IPS-18c (cell line): ENCODE measurements around the gene SLC2A6.

Experiments
- H3K4me3 ChIP-seq: 2 replicates; pipeline ENCODE4 v1.7.0; 2013; ENCODE audit warnings: low read depth, mild to moderate bottlenecking, low read length, moderate library complexity; ENCODE audit not compliant: insufficient read depth
- H3K9me3 ChIP-seq: one replicate; pipeline ENCODE4 v1.6.1; 2013; ENCODE audit warnings: mild to moderate bottlenecking, low read length, moderate library complexity; ENCODE audit not compliant: control insufficient read depth, insufficient read depth

Gene SLC2A6

GRCh38 chr9:133472753-133473378 is 6.0 kb downstream of the SLC2A6 start:
- H3K9me3 ChIP-seq, result no peaks in the 10 kb centered on the region
- H3K4me3 ChIP-seq, result no peak overlapping the region

GRCh38 chr9:133472277-133472645 is 6.6 kb downstream of the SLC2A6 start:
- no peaks in the 10 kb centered on the region for H3K9me3 ChIP-seq

GRCh38 chr9:133471551-133472276 is 7.2 kb downstream of the SLC2A6 start:
- H3K4me3 ChIP-seq, result no peak overlapping the region

More at GRCh38 chr9:133472277-133472645, 6.6 kb downstream of the SLC2A6 start:
- H3K4me3 ChIP-seq, result no peak overlapping the region

GRCh38 chr9:133470988-133471387 is 7.9 kb downstream of the SLC2A6 start:
- no peak overlapping the region for H3K4me3 ChIP-seq
- H3K9me3 ChIP-seq, result no peaks in the 10 kb centered on the region

More at GRCh38 chr9:133471551-133472276, 7.2 kb downstream of the SLC2A6 start:
- H3K9me3 ChIP-seq, result no peaks in the 10 kb centered on the region

GRCh38 chr9:133470427-133470924 is 8.4 kb downstream of the SLC2A6 start:
- Histone ChIP-seq H3K9me3 (no peaks in the 10 kb centered on the region), H3K4me3 (no peak overlapping the region)

GRCh38 chr9:133468777-133469421 is 10.0 kb downstream of the SLC2A6 start:
- H3K4me3 ChIP-seq, result no peak overlapping the region
- H3K9me3 ChIP-seq, result no peaks in the 10 kb centered on the region

GRCh38 chr9:133468374-133468773 is 10.5 kb downstream of the SLC2A6 start:
- no peaks in the 10 kb centered on the region for H3K9me3 ChIP-seq
- H3K4me3 ChIP-seq, result no peak overlapping the region

GRCh38 chr9:133467101-133467500 is 11.8 kb downstream of the SLC2A6 start:
- no peak overlapping the region for H3K4me3 ChIP-seq
- no peaks in the 10 kb centered on the region for H3K9me3 ChIP-seq

GRCh38 chr9:133465984-133466383 is 12.9 kb downstream of the SLC2A6 start:
- Histone ChIP-seq H3K9me3 (no peaks in the 10 kb centered on the region), H3K4me3 (no peak overlapping the region)

GRCh38 chr9:133464638-133465037 is 14.3 kb downstream of the SLC2A6 start:
- Histone ChIP-seq H3K9me3 (no peaks in the 10 kb centered on the region), H3K4me3 (no peak overlapping the region)

- no peak overlapping the region for H3K4me3 ChIP-seq
These were observed 14.9 kb downstream of the SLC2A6 start for GRCh38 chr9:133463864-133464615.

GRCh38 chr9:133463234-133463863 is 15.6 kb downstream of the SLC2A6 start:
- H3K9me3 ChIP-seq, result no peaks in the 10 kb centered on the region
- H3K4me3 ChIP-seq, result no peak overlapping the region

More at GRCh38 chr9:133463864-133464615, 14.9 kb downstream of the SLC2A6 start:
- no peaks in the 10 kb centered on the region for H3K9me3 ChIP-seq

GRCh38 chr9:133461975-133462374 is 16.9 kb downstream of the SLC2A6 start:
- Histone ChIP-seq H3K4me3 (no peak overlapping the region), H3K9me3 (no peaks in the 10 kb centered on the region)

GRCh38 chr9:133460405-133461175 is 18.3 kb downstream of the SLC2A6 start:
- no peaks in the 10 kb centered on the region for H3K9me3 ChIP-seq
- peak overlapping the region; percentile 87 for H3K4me3 ChIP-seq

- Histone ChIP-seq H3K4me3 (peak within 1 kb of the TSS; percentile 87), H3K9me3 (no peaks in the 10 kb centered on the region)
These were observed 19.2 kb downstream of the SLC2A6 start, which contains the start of gene CACFD1 for GRCh38 chr9:133459476-133460404. Gene CACFD1, plus strand, starts transcription at chr9:133459978. Its CDS starts 89 bp downstream, at chr9:133460067.
